HepG2 (cell line): ENCODE results near the gene SYT17. TPM values are rescaled to one million over a fixed set of nuclear protein-coding genes. Genes with fewer than 3 reads are reported as not detected.

Experiments used
- ATAC-seq: fragments of 200-7000 bp; cut with Tn5 transposase; 3 replicates; pipeline ENCODE4 v1.9.1; 2020; ENCODE audit warnings: mild to moderate bottlenecking, moderate library complexity
- BruUV-seq: library from RNA; stranded (reverse); fragments of 400-500 nt; replicated peaks from 2 replicates; lab custom pipeline; 2021; lab: Mats Ljungman, UMichigan
- CTCF ChIA-PET: fragments of 300-600 bp; formaldehyde crosslinking; extraction: SDS; loops from one replicate; lab custom pipeline; 2021; ENCODE audit warnings: low total read pairs, inconsistent platforms, low intra/inter-chr PET ratio; lab: Yijun Ruan, JAX
- POLR2A ChIA-PET: fragments of 350-600 bp; sonication (Branson Sonifier 250); formaldehyde crosslinking; loops from one replicate; lab custom pipeline; 2020; ENCODE audit warnings: antibody characterized with exemption, inconsistent platforms; lab: Yijun Ruan, JAX
- DNase-seq: peaks from one replicate; pipeline ENCODE4 v3.0.0-alpha.2; 2015; ENCODE audit warnings: low spot score
- FAIRE-seq: peaks from 3 replicates; lab custom pipeline; 2011; peaks lifted over from hg19 to GRCh38; lab: Jason Lieb, UNC
- H2AFZ ChIP-seq: one replicate; pipeline ENCODE4 v1.6.1; 2011; ENCODE audit warnings: low read length, inconsistent platforms
- H3K27ac ChIP-seq: fragments of 300-600 bp; 3 replicates; pipeline ENCODE4 v1.8.0; 2011; ENCODE audit warnings: mixed run types, mild to moderate bottlenecking, mixed read lengths, low read length, inconsistent platforms; ENCODE audit not compliant: insufficient read depth; ENCODE audit errors: extremely low read length
- H3K27me3 ChIP-seq, 2 experiments: fragments of 200-600 bp in 1 of 2; 2 replicates in 1 of 2; 3 replicates in 1 of 2; pipeline versions ENCODE4 v1.6.0 to v1.8.0; 2011; ENCODE audit warnings: low read length in 2 of 2, mild to moderate bottlenecking in 2 of 2, moderate library complexity in 2 of 2, inconsistent platforms in 1 of 2; ENCODE audit not compliant: insufficient read depth in 2 of 2, control insufficient read depth in 1 of 2
- H3K36me3 ChIP-seq, 2 experiments: fragments of 200-600 bp in 1 of 2; replicated peaks in 1 of 2; 2 replicates in 1 of 2; 3 replicates in 1 of 2; pipeline versions ENCODE4 v1.5.1 to v1.8.0; 2011; ENCODE audit warnings: low read length in 2 of 2, inconsistent platforms in 1 of 2; ENCODE audit not compliant: insufficient read depth in 2 of 2, control insufficient read depth in 1 of 2
- H3K4me1 ChIP-seq: 2 replicates; pipeline ENCODE4 v1.5.1; 2012; ENCODE audit warnings: low read length, inconsistent platforms; ENCODE audit not compliant: insufficient read depth
- H3K4me2 ChIP-seq: 2 replicates; pipeline ENCODE4 v1.6.0; 2011; ENCODE audit warnings: low read depth, low read length, inconsistent platforms
- H3K4me3 ChIP-seq, 3 experiments: fragments of 200-600 bp in 1 of 3; sonication (generic), shearing (Covaris generic) in 1 of 3; replicated peaks in 1 of 3; 2 replicates each; pipeline ENCODE4 v1.5.1; 2011 to 2016; ENCODE audit warnings: low read length in 3 of 3, inconsistent platforms in 2 of 3, low read depth in 2 of 3, mild to moderate bottlenecking in 2 of 3, control low read depth in 1 of 3, mixed read lengths in 1 of 3; ENCODE audit not compliant: insufficient read depth in 1 of 3
- H3K79me2 ChIP-seq: one replicate; pipeline ENCODE4 v1.6.1; 2011; ENCODE audit warnings: low read length, inconsistent platforms; ENCODE audit not compliant: insufficient read depth
- H3K9ac ChIP-seq: 2 replicates; pipeline ENCODE4 v1.6.0; 2011; ENCODE audit warnings: mild to moderate bottlenecking, low read depth, low read length, inconsistent platforms; ENCODE audit not compliant: insufficient read depth
- H3K9me3 ChIP-seq: 2 replicates; pipeline ENCODE4 v1.5.1; 2012; ENCODE audit warnings: mild to moderate bottlenecking, low read length
- H4K20me1 ChIP-seq: 2 replicates; pipeline ENCODE4 v1.6.0; 2011; ENCODE audit warnings: inconsistent platforms, mild to moderate bottlenecking, low read length, moderate library complexity; ENCODE audit not compliant: insufficient read depth
- AGO2 ChIP-seq: fragments of 200-400 bp; formaldehyde crosslinking; optimal IDR thresholded peaks from 2 replicates; pipeline ENCODE3; 2017; ENCODE audit warnings: mild to moderate bottlenecking, low read depth, low read length, moderate library complexity
- MXD4 ChIP-seq: IDR thresholded peaks from 2 replicates; pipeline ENCODE4 v1.6.1; 2016; ENCODE audit warnings: mild to moderate bottlenecking, missing biosample characterization, missing genetic modification reagents
- RELA ChIP-seq: sonication (generic); formaldehyde crosslinking; IDR thresholded peaks from 2 replicates; pipeline ENCODE4 v1.4.0; 2020; ENCODE audit warnings: missing genetic modification reagents
- SIX4 ChIP-seq: sonication (generic); formaldehyde crosslinking; IDR thresholded peaks from 2 replicates; pipeline ENCODE4 v1.4.0; 2020; ENCODE audit warnings: missing genetic modification reagents
- XBP1 ChIP-seq: sonication (generic); formaldehyde crosslinking; IDR thresholded peaks from 2 replicates; pipeline ENCODE4 v1.5.0; 2020; ENCODE audit warnings: missing genetic modification reagents
- XRCC5 ChIP-seq: fragments of 200-400 bp; formaldehyde crosslinking; optimal IDR thresholded peaks from 2 replicates; pipeline ENCODE3; 2017; ENCODE audit warnings: mild to moderate bottlenecking, low read length
- ZC3H13 ChIP-seq: sonication (generic); formaldehyde crosslinking; IDR thresholded peaks from 2 replicates; pipeline ENCODE4 v1.8.1; 2023; ENCODE audit warnings: mild to moderate bottlenecking, missing genetic modification reagents, moderate library complexity
- ZNF225 ChIP-seq: sonication (generic); formaldehyde crosslinking; IDR thresholded peaks from 2 replicates; pipeline ENCODE4 v1.4.0; 2020; ENCODE audit warnings: mild to moderate bottlenecking, missing genetic modification reagents
- ZNF496 ChIP-seq: sonication (generic); formaldehyde crosslinking; IDR thresholded peaks from 2 replicates; pipeline ENCODE4 v1.8.1; 2023; ENCODE audit warnings: mild to moderate bottlenecking, moderate library complexity, missing genetic modification reagents; ENCODE audit not compliant: insufficient replicate concordance
- ZNF501 ChIP-seq: sonication (generic); formaldehyde crosslinking; IDR thresholded peaks from 2 replicates; pipeline ENCODE4 v1.5.1; 2020; ENCODE audit warnings: mild to moderate bottlenecking, moderate library complexity, missing genetic modification reagents
- ZNF530 ChIP-seq: sonication (generic); formaldehyde crosslinking; IDR thresholded peaks from 2 replicates; pipeline ENCODE4 v1.5.0; 2020; ENCODE audit warnings: low read depth, mild to moderate bottlenecking, missing genetic modification reagents
- ZNF567 ChIP-seq: sonication (generic); formaldehyde crosslinking; IDR thresholded peaks from 2 replicates; pipeline ENCODE4 v1.8.1; 2023; ENCODE audit warnings: mild to moderate bottlenecking, missing genetic modification reagents, borderline replicate concordance
- ZSCAN30 ChIP-seq: sonication (generic); formaldehyde crosslinking; IDR thresholded peaks from 2 replicates; pipeline ENCODE4 v1.5.0; 2020; ENCODE audit warnings: mild to moderate bottlenecking, missing genetic modification reagents
- WGBS: methylation state at CpG from one replicate; pipeline ENCODE4 v1.1.6; 2017; ENCODE audit warnings: low lambda C conversion rate; 5-methylcytosine and 5-hydroxymethylcytosine counted together
- in situ Hi-C: cut with HindIII; loops from 2 replicates; pipeline ENCODE4 v1.10.0; 2017; ENCODE audit warnings: low pct_unique_long_range_greater_than_20kb; ENCODE audit not compliant: extremely low pct_ligation_motif_present
- intact Hi-C: fragments of 100-400 bp; cut with micrococcal nuclease; formaldehyde crosslinking; loops from one replicate; pipeline ENCODE4 v1.10.0; 2022; ENCODE audit not compliant: unreplicated experiment
- polyA plus RNA-seq, 8 experiments: library from polyadenylated mRNA; depleted of rRNA in 3 of 8; stranded (reverse) in 7 of 8; unstranded in 1 of 8; fragments of >200 nt; fragmentation: Illumina TruSeq in 4 of 8; extraction: Trizol in 4 of 8; gene quantifications; 2 replicates each; pipeline versions ENCODE4 v1.2.1 to v1.2.3, GENCODE V29; 2011 to 2016; ENCODE audit warnings: low read depth in 4 of 8, missing spikeins in 1 of 8, mixed read lengths in 1 of 8; ENCODE audit not compliant: insufficient read depth in 1 of 8
- total RNA-seq, 5 experiments: library from RNA; depleted of rRNA; stranded (reverse); fragments of >200 nt; fragmentation: Illumina TruSeq; extraction: Trizol; gene quantifications; 2 replicates each; pipeline ENCODE4 v1.2.3, GENCODE V29; 2016; ENCODE audit warnings: low read depth in 1 of 5
- TF ChIP-seq, protein P1 (sequence below), 2 experiments: fragments of 450-650 bp in 1 of 2; sonication (generic) in 1 of 2; formaldehyde crosslinking; IDR thresholded peaks; 2 replicates each; pipeline versions ENCODE4 v1.5.0 to v1.8.0; 2020 to 2022; ENCODE audit warnings: mild to moderate bottlenecking in 1 of 2, missing genetic modification reagents in 1 of 2
- TF ChIP-seq, protein P2 (sequence below): fragments of 450-650 bp; IDR thresholded peaks from 2 replicates; pipeline ENCODE4 v1.6.1; 2017
- TF ChIP-seq, protein P3 (sequence below): sonication (generic); formaldehyde crosslinking; IDR thresholded peaks from 2 replicates; pipeline ENCODE4 v1.5.1; 2020; ENCODE audit warnings: mild to moderate bottlenecking, missing genetic modification reagents, moderate library complexity
- TF ChIP-seq, protein P4 (sequence below): sonication (generic); formaldehyde crosslinking; IDR thresholded peaks from 2 replicates; pipeline ENCODE4 v1.4.0; 2020; ENCODE audit warnings: mild to moderate bottlenecking, missing genetic modification reagents
- TF ChIP-seq, protein P5 (sequence below): sonication (generic); formaldehyde crosslinking; IDR thresholded peaks from 2 replicates; pipeline ENCODE4 v1.9.0; 2022; ENCODE audit warnings: missing genetic modification reagents, mild to moderate bottlenecking, borderline replicate concordance

Gene SYT17
- total and polyA plus RNA-seq, 2 of the 13 experiments (the other 11 are each of a cell fraction or from before 2014, with no cell fraction given), result 0.44 TPM; not detected in 1

DNA sequence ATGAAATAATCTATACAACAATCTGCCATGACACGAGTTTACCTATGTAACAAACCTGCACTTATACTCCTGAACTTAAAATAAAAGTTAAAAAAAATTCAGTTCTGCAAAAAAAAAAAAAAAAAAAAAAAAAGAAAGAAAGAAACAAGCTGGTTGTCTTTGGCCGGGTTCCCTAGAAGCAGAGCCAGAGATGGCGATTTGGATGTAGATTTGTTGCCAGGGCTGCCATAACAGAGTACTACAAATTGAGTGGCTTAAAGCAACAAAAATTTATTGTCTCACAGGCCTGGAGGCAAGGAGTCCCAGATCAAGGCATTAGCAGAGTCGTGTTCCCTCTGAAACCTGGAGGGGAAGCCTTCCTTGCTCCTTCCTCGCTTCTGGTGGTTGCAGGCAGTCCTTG lies 20.4 kb downstream of the SYT17 start:
- DNase-seq (no peak), FAIRE-seq (no peak), ATAC-seq (no peak)
- no peak overlapping the region for H2AFZ ChIP-seq
- no peaks in the 10 kb centered on the region for H3K9me3 ChIP-seq
- BruUV-seq, result no TSS peak
- peaks cover 13% of the 10 kb centered on the region for H3K4me1 ChIP-seq
- WGBS, result 10% methylated on average over 5 of the region's 5 CpGs
- H3K4me3 ChIP-seq, result no peak overlapping the region
- in situ Hi-C loops (no loop called here), intact Hi-C loops (no loop called here)
- no peak overlapping the region for H3K27ac ChIP-seq
- POLR2A ChIA-PET, result no interaction called here
- no peak overlapping the region for H3K4me2 ChIP-seq
- no peaks in the 10 kb centered on the region for H4K20me1 ChIP-seq
- CTCF ChIA-PET, result no interaction called here
- no peaks in the 10 kb centered on the region for H3K79me2 ChIP-seq
- H3K36me3 ChIP-seq, result no peaks in the 10 kb centered on the region
- H3K9ac ChIP-seq, result no peak overlapping the region
- TF ChIP-seq XBP1, result no peak
- TF ChIP-seq, protein P1, sequence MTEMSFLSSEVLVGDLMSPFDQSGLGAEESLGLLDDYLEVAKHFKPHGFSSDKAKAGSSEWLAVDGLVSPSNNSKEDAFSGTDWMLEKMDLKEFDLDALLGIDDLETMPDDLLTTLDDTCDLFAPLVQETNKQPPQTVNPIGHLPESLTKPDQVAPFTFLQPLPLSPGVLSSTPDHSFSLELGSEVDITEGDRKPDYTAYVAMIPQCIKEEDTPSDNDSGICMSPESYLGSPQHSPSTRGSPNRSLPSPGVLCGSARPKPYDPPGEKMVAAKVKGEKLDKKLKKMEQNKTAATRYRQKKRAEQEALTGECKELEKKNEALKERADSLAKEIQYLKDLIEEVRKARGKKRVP (CRISPR knock-in tag; IDR thresholded peaks at IDR 0.05), result no peak
- TF ChIP-seq SIX4 (CRISPR knock-in tag), result no peak
- no peak for TF ChIP-seq ZC3H13 (CRISPR knock-in tag)
- TF ChIP-seq ZNF225 (CRISPR knock-in tag), result no peak
- no peak for TF ChIP-seq ZNF496 (CRISPR knock-in tag)
- no peak for TF ChIP-seq MXD4 (CRISPR knock-in tag)
- TF ChIP-seq RELA (CRISPR knock-in tag), result no peak
- TF ChIP-seq XRCC5, result no peak
- TF ChIP-seq, protein P2, sequence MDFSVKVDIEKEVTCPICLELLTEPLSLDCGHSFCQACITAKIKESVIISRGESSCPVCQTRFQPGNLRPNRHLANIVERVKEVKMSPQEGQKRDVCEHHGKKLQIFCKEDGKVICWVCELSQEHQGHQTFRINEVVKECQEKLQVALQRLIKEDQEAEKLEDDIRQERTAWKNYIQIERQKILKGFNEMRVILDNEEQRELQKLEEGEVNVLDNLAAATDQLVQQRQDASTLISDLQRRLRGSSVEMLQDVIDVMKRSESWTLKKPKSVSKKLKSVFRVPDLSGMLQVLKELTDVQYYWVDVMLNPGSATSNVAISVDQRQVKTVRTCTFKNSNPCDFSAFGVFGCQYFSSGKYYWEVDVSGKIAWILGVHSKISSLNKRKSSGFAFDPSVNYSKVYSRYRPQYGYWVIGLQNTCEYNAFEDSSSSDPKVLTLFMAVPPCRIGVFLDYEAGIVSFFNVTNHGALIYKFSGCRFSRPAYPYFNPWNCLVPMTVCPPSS, result no peak
- TF ChIP-seq ZNF530 (CRISPR knock-in tag), result no peak
- no peak for TF ChIP-seq ZNF567 (CRISPR knock-in tag)
- TF ChIP-seq, protein P3, sequence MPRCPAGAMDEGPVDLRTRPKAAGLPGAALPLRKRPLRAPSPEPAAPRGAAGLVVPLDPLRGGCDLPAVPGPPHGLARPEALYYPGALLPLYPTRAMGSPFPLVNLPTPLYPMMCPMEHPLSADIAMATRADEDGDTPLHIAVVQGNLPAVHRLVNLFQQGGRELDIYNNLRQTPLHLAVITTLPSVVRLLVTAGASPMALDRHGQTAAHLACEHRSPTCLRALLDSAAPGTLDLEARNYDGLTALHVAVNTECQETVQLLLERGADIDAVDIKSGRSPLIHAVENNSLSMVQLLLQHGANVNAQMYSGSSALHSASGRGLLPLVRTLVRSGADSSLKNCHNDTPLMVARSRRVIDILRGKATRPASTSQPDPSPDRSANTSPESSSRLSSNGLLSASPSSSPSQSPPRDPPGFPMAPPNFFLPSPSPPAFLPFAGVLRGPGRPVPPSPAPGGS (CRISPR knock-in tag), result no peak
- TF ChIP-seq ZNF501 (CRISPR knock-in tag), result no peak
- TF ChIP-seq, protein P4, sequence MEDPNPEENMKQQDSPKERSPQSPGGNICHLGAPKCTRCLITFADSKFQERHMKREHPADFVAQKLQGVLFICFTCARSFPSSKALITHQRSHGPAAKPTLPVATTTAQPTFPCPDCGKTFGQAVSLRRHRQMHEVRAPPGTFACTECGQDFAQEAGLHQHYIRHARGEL (CRISPR knock-in tag), result no peak
- TF ChIP-seq, protein P5, sequence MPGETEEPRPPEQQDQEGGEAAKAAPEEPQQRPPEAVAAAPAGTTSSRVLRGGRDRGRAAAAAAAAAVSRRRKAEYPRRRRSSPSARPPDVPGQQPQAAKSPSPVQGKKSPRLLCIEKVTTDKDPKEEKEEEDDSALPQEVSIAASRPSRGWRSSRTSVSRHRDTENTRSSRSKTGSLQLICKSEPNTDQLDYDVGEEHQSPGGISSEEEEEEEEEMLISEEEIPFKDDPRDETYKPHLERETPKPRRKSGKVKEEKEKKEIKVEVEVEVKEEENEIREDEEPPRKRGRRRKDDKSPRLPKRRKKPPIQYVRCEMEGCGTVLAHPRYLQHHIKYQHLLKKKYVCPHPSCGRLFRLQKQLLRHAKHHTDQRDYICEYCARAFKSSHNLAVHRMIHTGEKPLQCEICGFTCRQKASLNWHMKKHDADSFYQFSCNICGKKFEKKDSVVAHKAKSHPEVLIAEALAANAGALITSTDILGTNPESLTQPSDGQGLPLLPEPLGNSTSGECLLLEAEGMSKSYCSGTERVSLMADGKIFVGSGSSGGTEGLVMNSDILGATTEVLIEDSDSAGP (CRISPR knock-in tag), result no peak
- TF ChIP-seq ZSCAN30 (CRISPR knock-in tag), result no peak
- no peak for TF ChIP-seq AGO2
- H3K27me3 ChIP-seq, result peaks cover 0 to 11% of the 10 kb centered on the region in 2 experiments; a peak in 2 of 5 replicates
